Progenitor cell of endocrine pancreas (in vitro differentiated cells): Measurements from ENCODE around the gene FKTN. TPM values are rescaled to one million over a fixed set of nuclear protein-coding genes. Genes with fewer than 3 reads are reported as not detected.

Source experiments
- DNase-seq: peaks from one replicate; pipeline ENCODE4 v3.0.0; 2021; ENCODE audit warnings: low spot score; ENCODE audit not compliant: unreplicated experiment
- H3K27ac Mint-ChIP-seq: 2 replicates; pipeline ENCODE4 v1.8.0; 2021; ENCODE audit warnings: mild to moderate bottlenecking, moderate library complexity, mixed read lengths
- H3K27me3 Mint-ChIP-seq: 2 replicates; pipeline ENCODE4 v1.8.0; 2021; ENCODE audit warnings: mixed read lengths
- H3K36me3 Mint-ChIP-seq: 2 replicates; pipeline ENCODE4 v1.8.0; 2022; ENCODE audit warnings: mixed read lengths; ENCODE audit not compliant: insufficient read depth
- H3K4me1 Mint-ChIP-seq: 2 replicates; pipeline ENCODE4 v1.8.0; 2021; ENCODE audit warnings: low read depth, mixed read lengths
- H3K4me3 Mint-ChIP-seq: 2 replicates; pipeline ENCODE4 v1.8.0; 2021; ENCODE audit warnings: low read depth, mild to moderate bottlenecking, moderate library complexity, mixed read lengths
- H3K9me3 Mint-ChIP-seq: 2 replicates; pipeline ENCODE4 v1.8.0; 2021; ENCODE audit warnings: low read depth, mixed read lengths
- CTCF ChIP-seq: fragments of 200-600 bp; sonication (generic); IDR thresholded peaks from one replicate; pipeline ENCODE4 v1.5.0; 2021; ENCODE audit warnings: antibody characterized with exemption, mild to moderate bottlenecking; ENCODE audit not compliant: unreplicated experiment
- total RNA-seq: library from RNA; stranded (reverse); gene quantifications from 2 replicates; pipeline ENCODE4 v1.2.1, GENCODE V29; 2021

Gene FKTN
- total RNA-seq, 1 donor from 2014 or later = 19.0 TPM

- Mint-ChIP-seq H3K27me3 (peaks cover 4% of the 10 kb centered on the region), H3K9me3 (no peaks in the 10 kb centered on the region), H3K4me3 (no peak overlapping the region), H3K27ac (no peak overlapping the region), H3K36me3 (no peaks in the 10 kb centered on the region), H3K4me1 (peaks cover 11% of the 10 kb centered on the region)
- no peak for DNase-seq
- no peak for TF ChIP-seq CTCF
Observed at GRCh38 chr9:105681313-105681712, 123.4 kb downstream of the FKTN start.

- Mint-ChIP-seq H3K4me3 (no peak overlapping the region), H3K27ac (no peak overlapping the region), H3K36me3 (no peaks in the 10 kb centered on the region), H3K27me3 (peaks cover 4% of the 10 kb centered on the region), H3K9me3 (no peaks in the 10 kb centered on the region), H3K4me1 (peaks cover 8% of the 10 kb centered on the region)
- DNase-seq = no peak
- no peak for TF ChIP-seq CTCF
Observed at GRCh38 chr9:105681724-105682123, 123.8 kb downstream of the FKTN start.

GRCh38 chr9:105683688-105684275, 125.9 kb downstream of the FKTN start:
- Mint-ChIP-seq H3K36me3 (no peaks in the 10 kb centered on the region), H3K27ac (no peak overlapping the region), H3K4me3 (no peak overlapping the region), H3K27me3 (peaks cover 3% of the 10 kb centered on the region), H3K9me3 (no peaks in the 10 kb centered on the region), H3K4me1 (peaks cover 4% of the 10 kb centered on the region)
- no peak for TF ChIP-seq CTCF
- no peak for DNase-seq

- Mint-ChIP-seq H3K4me1 (no peaks in the 10 kb centered on the region), H3K27me3 (peaks cover 10% of the 10 kb centered on the region), H3K4me3 (no peak overlapping the region), H3K27ac (no peak overlapping the region), H3K9me3 (no peaks in the 10 kb centered on the region), H3K36me3 (no peaks in the 10 kb centered on the region)
- TF ChIP-seq CTCF = no peak
- no peak for DNase-seq
Observed at GRCh38 chr9:105686936-105687335, 129.0 kb downstream of the FKTN start.

Other genes starting within 250 kb of the FKTN start
- gene FSD1L, start 110.1 kb upstream of the FKTN start, total RNA-seq = 27.6 and 29.5 TPM in 2 replicates
- 0.82 and 2.2 TPM in 2 replicates for gene TAL2, start 104.3 kb downstream of the FKTN start, total RNA-seq
- 18.8 and 19.3 TPM in 2 replicates for gene TMEM38B, start 136.4 kb downstream of the FKTN start, total RNA-seq